Cardiac muscle cell (in vitro differentiated cells and primary cell): ENCODE data around the gene SLC4A1AP. TPM values are rescaled to one million over a fixed set of nuclear protein-coding genes. Genes with fewer than 3 reads are reported as not detected.

Experiments used
- DNase-seq, 2 donors: peaks; one replicate each; pipeline versions ENCODE4 v3.0.0 to v3.0.0-alpha.2; 2010 to 2017; ENCODE audit warnings: low read depth in 1 of 2, low spot score in 1 of 2
- H3K27ac ChIP-seq: fragments of 200-600 bp; sonication (generic); 2 replicates; pipeline ENCODE4 v1.5.1; 2016
- H3K27me3 ChIP-seq: fragments of 200-600 bp; sonication (generic); 2 replicates; pipeline ENCODE4 v1.6.0; 2016; ENCODE audit warnings: control low read depth
- H3K36me3 ChIP-seq: fragments of 200-600 bp; sonication (generic); 2 replicates; pipeline ENCODE4 v1.5.1; 2016; ENCODE audit warnings: control low read depth
- H3K4me1 ChIP-seq: fragments of 200-600 bp; sonication (generic); 2 replicates; pipeline ENCODE4 v1.8.1; 2017; ENCODE audit warnings: low read depth, mild to moderate bottlenecking, mixed run types
- H3K4me3 ChIP-seq: fragments of 200-600 bp; sonication (generic); 2 replicates; pipeline ENCODE4 v1.5.1; 2016; ENCODE audit warnings: mild to moderate bottlenecking
- H3K9me3 ChIP-seq: fragments of 200-600 bp; sonication (generic); 2 replicates; pipeline ENCODE4 v1.5.1; 2017; ENCODE audit warnings: low read depth, mild to moderate bottlenecking, control low read depth
- CTCF ChIP-seq: IDR thresholded peaks from 2 replicates; pipeline ENCODE4 v1.5.1; 2012; ENCODE audit warnings: low read depth, mild to moderate bottlenecking, low read length
- polyA plus RNA-seq: library from polyadenylated mRNA; unstranded; fragments of >200 nt; fragmentation: Nextera tagmentation; extraction: Ambion mirVana; gene quantifications from 2 replicates; pipeline ENCODE4 v1.2.1, GENCODE V29; 2016
- total RNA-seq: library from RNA; depleted of rRNA; stranded (reverse); fragments of >200 nt; gene quantifications from 2 replicates; pipeline ENCODE4 v1.2.3, GENCODE V29; 2016

SLC4A1AP gene
- total and polyA plus RNA-seq, 2 experiments from 2014 or later: 34.8 to 35.9 TPM

GRCh38 chr2:27702302-27702701 lies 38.6 kb downstream of the SLC4A1AP start:
- peak overlapping the region; percentile 59 for H3K27ac ChIP-seq
- H3K36me3 ChIP-seq: no peaks in the 10 kb centered on the region
- H3K27me3 ChIP-seq: no peaks in the 10 kb centered on the region
- H3K9me3 ChIP-seq: no peaks in the 10 kb centered on the region
- peaks cover 29% of the 10 kb centered on the region for H3K4me1 ChIP-seq
- H3K4me3 ChIP-seq: no peak overlapping the region
- DNase-seq: no peak
- TF ChIP-seq CTCF: no peak

GRCh38 chr2:27703638-27704341 lies 40.1 kb downstream of the SLC4A1AP start:
- Histone ChIP-seq H3K27ac (peak overlapping the region; percentile 66), H3K36me3 (no peaks in the 10 kb centered on the region), H3K27me3 (no peaks in the 10 kb centered on the region), H3K9me3 (no peaks in the 10 kb centered on the region), H3K4me1 (peaks cover 29% of the 10 kb centered on the region), H3K4me3 (no peak overlapping the region)
- peak; percentile 88 to 92 for DNase-seq
- peak; percentile 85 for TF ChIP-seq CTCF

GRCh38 chr2:27704342-27704876 lies 40.7 kb downstream of the SLC4A1AP start:
- Histone ChIP-seq H3K4me3 (no peak overlapping the region), H3K27me3 (no peaks in the 10 kb centered on the region), H3K27ac (no peak overlapping the region), H3K9me3 (no peaks in the 10 kb centered on the region), H3K4me1 (peaks cover 29% of the 10 kb centered on the region), H3K36me3 (no peaks in the 10 kb centered on the region)
- TF ChIP-seq CTCF: no peak
- no peak for DNase-seq

GRCh38 chr2:27705851-27706622 lies 42.3 kb downstream of the SLC4A1AP start:
- no peak for TF ChIP-seq CTCF
- Histone ChIP-seq H3K36me3 (no peaks in the 10 kb centered on the region), H3K27ac (no peak overlapping the region), H3K4me1 (peaks cover 29% of the 10 kb centered on the region), H3K27me3 (no peaks in the 10 kb centered on the region), H3K9me3 (no peaks in the 10 kb centered on the region), H3K4me3 (no peak overlapping the region)
- peak in 1 of 2 donors; percentile 93 for DNase-seq

GRCh38 chr2:27707462-27708256 lies 44.0 kb downstream of the SLC4A1AP start:
- Histone ChIP-seq H3K27me3 (no peaks in the 10 kb centered on the region), H3K9me3 (no peaks in the 10 kb centered on the region), H3K4me3 (no peak overlapping the region), H3K27ac (no peak overlapping the region), H3K4me1 (peaks cover 18% of the 10 kb centered on the region), H3K36me3 (no peaks in the 10 kb centered on the region)
- TF ChIP-seq CTCF: no peak
- DNase-seq: no peak
